NCI-H524 (cell line): ENCODE measurements around the gene ZNF496.

Experiments used
- DNase-seq, 2 experiments: peaks; one replicate each; lab custom pipeline; 2025; lab: John Stamatoyannopoulos, UW

Gene ZNF496

DNA sequence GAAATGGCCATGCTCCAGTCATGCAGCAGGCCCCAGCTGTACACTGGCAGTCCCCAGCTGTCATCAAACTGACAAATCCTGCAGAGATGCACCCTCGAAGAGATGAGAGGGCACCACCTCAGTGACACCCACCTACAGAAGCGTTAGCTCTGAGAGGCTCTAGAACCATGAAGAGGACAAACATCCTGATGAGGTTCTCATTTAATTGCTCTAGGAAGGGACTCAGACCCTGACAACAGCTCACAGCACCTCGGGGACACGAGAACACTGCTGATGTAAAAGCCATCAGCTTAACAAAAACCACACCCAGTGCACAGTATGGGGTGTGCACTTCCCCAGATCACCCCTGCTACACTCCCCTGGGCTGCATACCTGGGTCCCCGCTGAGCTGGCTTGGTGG is 3.4 kb downstream of the ZNF496 start:
- no peak for DNase-seq

DNA sequence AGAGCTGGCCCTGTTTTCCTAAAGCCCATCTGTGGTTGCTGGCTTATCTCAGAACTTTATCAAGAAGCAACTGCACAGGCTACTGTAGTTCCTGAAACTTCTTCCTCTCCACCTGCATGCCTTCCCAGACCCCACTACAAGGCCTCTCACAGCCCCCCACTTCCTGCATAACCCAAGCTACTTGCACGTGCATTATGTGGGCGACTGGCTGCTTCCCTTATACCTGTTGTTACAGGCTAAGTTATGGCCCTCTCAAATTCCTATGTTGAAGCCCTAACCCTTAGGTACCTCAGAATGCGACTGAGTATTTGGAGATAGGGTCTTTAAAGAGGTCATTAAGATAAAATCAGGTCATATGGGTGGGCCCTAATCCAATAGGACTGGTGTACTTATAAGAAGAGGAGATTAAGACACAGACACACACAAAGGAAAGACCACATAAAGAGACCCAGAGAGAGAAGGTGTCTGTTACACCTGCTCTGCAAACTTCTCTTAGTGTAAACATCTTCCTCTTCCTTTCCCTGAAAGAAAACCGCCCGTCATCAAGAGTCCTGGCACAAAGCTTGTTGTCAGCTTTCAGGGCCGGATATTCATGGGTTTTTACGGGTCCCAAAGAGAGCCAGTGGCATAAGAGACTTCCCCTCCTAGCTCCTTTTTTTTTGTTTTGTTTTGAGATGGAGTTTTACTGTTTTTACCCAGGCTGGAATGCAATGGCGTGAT is 5.1 kb downstream of the ZNF496 start:
- DNase-seq: no peak

DNA sequence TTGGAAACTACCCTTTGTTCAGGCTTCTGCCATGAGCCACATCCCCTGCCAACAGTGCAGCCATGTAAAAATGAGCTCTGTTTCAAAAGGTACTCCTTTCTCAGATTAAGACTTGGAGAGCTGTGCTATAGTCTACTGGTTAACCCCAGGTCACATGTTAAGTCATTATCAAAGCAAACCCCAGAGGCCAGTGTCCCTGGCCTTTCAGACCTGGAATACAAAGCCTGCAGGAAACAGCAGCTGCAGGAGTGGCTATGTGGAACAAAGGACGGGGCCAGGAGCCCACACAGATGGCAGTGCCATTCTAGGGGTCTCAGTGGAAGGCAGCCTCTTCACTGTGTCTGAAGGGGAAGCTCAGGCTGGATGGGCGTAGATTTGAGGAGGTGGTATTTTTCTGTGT is 6.7 kb downstream of the ZNF496 start:
- DNase-seq: no peak

DNA sequence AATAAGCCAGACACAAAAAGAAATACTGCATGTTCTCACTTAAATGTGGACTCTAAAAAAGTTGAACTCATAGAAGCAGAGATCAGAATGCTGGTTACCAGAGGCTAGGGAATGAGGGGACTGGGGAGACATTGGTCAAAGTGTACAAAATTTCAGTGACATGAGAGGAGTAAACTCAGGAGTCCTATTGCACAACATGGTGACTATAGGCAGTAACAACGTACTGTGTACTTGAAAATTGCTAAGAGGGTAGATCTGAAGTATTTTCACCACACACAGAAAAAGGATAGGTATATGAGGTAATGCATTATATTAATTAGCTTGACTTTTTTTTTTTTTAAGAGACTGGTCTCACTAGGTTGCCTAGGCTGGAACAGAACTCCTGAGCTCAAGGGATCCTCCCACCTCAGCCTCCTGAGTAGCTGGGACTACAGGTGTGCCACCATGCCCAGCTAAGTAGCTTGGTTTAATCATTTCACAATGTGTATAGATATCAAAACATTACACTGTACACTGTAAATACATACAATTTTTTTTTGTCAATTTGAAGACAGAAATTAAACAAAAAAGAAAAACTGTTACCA is 7.4 kb downstream of the ZNF496 start:
- no peak for DNase-seq

DNA sequence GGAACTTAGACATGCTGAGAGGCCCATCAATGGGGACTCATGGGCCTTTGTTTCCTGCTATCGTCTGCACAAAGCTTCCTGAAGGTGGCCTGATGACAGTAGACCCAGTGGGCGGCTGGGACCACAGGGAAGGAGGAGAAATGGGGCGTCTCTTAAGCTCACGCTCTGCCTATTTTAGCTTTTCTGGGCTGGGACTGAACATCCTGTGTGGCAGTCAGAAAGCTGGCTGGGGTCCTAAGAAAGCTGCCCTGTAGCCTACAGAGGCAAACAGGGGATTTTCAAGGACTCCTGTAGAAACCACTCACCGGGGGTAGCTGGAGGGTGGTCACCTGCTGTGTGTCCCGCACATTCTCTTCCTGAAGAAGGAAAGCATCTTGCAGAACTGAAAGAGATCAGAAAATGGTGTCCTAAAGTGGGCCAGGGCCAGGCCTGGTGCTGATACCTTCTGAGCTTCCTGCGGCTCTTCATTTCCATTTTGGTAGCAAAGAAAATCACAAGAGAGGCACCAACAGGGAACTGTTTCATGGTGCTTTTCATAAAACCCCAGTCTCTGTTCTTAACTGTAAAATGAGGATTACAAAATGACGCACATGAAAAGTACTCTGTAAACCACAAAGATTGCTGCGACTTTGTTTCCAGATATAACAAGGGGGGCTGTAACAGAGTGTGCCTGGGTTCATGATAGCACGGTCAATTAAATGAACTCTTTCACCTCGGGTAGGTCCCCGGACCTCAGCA is 8.6 kb downstream of the ZNF496 start:
- no peak for DNase-seq

DNA sequence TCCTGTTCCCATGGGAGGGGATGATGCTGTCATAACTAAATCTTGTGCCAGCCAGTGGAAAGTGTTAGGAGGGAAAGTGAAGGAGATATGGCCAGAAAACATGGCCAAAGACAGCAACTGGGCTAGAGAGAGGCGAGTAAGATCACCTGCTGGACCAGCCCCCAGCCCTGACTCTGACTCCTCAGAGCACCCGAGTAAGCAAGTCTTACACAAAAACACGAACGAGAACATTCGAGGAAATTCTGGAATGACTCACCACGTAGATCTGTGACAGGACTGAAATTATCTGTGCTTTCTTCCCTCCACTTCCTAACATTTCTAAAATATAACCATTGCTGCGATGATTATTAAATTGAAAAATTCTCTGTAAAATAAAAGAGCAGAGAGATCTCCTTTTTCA is 9.2 kb downstream of the ZNF496 start:
- no peak for DNase-seq

DNA sequence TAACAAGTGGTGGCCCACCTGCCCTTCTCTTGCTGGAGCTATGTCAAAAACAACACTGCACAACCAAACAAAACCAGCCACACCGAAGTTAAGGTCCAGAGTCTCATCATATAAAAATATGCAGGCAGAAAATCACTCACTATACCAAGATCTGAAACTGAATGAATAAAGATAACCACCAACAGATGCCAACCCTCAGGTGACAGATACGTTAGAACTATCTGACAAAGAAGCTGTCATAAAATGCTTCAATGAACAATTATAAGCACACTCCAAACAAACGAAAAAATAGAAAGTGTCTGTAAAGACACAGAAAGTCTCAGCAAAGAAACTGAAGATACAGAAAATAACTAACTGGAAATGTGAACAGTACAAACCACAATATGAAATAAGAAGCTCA is 14.0 kb downstream of the ZNF496 start:
- DNase-seq: no peak

DNA sequence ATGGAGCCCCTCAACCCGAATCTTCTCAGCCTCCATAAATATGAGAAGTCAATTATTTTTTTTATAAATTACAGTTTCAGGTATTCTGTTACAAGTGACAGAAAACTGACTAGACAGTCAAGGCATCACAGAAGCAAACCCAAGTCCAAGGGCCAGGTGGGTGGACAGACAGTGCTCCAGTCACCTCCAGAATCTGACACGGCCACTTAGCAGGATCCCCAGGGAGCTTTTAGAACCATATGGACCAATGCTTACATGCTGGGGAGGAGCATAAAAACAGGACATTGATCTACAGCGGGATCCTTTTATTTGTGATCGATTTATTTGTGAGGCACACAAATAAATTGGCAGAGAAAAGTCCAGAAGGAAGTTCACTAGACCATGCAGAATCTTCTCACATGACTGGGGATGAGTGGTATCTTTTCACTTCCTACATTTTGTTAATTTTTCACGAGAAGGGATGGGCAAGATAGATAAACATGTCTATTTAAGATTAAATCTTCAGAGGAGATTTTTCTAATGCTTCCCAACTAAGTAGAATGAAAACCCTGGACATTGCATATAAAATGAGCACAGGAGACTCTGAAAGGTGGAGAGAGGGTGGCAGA is 15.0 kb downstream of the ZNF496 start:
- peak in 1 of 2 experiments; percentile 4 for DNase-seq

DNA sequence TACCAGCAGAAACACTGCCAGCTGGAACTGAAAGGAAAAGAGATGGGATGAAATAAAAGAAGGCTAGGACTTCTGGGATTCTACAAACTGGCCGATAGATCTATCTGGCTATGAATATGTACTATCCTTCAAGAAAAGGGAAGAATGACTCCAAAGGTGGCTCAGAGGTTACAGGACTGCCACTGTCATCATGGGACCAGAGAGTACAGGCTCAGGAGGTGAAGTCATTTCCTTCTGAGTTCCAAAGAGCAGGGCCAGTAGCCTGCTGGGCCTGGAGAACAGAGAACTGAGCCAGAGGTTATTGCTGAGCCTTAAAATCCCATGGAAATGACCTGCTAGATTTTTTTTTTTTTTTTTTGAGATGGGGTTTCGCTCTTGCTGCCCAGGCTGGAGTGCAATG is 27.6 kb downstream of the ZNF496 start:
- DNase-seq: no peak

DNA sequence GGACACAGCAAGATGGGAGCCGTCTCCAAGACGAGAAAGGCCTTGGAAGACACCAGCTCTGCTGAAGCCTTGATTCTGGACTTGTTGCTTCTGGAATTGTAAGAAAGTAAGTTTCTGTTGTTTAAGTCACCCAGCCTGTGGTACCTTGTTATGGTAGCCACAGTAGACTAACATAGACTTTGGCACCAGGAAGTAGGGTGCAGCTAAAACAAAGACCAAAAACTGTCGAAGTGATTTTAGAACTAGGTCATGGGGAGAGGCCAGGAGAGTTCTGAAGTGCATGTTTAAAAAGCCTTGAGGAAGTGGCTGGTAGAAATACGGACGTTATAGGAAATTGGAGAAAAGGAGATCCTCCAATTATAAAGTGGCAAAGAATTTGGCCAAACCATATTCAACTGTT is 28.5 kb downstream of the ZNF496 start:
- no peak for DNase-seq

DNA sequence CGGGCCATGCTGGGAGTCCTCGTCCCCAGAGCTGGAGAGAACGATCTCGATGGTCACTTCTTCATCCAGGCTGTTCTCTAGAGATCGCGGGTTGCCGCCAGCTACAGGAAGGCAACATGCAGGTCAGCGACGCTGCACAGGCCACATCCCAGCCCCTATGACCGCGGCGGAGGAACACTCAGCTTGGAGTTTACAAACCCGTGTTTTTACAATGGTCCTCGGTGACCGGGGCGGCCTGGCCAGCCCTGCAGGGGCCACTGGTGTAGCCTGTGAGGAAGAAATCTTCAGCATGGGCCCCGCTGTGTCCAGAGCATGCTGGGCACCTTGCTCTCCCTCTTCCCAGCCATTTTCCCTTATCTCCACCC is 30.5 kb downstream of the ZNF496 start:
- no peak for DNase-seq

DNA sequence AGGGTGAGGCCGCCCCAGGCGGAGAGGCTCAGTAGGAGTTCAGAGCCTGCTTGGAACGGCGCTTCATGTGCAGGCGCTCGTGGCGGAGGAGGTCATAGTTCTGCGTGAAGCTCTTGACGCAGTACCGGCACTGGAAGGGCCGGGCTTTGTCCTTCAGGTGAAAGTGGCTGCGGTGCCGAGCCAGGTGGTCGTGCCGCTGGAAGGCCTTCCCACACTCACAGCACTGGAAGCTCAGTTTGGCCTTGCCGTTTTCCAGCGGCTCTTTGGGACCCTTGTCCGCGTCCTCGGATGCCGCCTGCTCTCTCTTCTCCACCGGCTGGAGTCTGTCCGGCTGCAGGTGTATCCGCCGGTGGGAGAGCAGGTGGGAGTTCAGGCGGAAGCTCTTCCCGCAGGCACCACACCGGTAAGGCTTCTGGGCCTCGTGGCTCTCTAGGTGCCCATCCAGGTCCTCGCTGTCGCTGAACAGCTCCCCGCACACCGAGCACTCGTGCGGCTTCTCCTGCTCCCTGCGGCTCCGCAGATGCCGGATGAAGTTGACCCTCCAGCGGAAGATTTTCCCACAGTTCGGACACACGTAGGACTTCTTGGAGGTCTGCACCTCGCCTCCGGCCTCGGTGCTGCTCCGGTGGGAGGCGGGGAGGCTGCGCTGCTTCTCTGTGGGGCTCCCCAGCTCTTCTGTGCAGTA is 31.0 kb downstream of the ZNF496 start:
- no peak for DNase-seq

DNA sequence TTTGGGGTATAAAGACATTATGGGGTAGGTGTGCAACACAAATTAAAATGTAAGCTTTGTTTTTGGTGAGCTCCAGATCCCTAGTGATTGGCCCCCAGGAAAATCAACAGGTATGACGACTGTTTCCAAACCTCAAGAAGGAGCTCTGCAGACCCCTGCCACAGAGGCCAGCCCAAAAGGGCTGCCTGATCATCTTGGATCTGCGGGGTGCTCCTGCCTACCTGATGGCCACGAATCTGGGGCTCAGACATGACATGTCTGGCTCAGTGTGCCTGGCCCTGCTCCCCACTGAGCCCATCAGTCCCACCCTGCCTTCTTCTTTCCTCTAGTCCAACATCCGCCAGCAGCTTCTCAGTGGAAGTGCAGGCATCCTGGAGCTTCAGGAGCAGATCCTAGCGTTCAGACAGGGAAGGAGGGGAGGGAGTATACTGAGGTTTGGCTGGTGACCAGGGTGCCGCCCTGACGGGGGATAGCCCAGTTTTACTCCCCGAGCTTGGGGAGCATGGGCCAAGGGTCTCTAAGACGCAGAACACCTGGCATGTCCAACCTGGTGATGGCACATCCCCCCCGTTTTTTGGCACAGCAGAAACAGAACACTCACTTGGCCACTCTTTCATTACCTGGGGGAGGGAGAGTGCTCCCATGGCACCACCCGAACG is 31.8 kb downstream of the ZNF496 start:
- DNase-seq: no peak

DNA sequence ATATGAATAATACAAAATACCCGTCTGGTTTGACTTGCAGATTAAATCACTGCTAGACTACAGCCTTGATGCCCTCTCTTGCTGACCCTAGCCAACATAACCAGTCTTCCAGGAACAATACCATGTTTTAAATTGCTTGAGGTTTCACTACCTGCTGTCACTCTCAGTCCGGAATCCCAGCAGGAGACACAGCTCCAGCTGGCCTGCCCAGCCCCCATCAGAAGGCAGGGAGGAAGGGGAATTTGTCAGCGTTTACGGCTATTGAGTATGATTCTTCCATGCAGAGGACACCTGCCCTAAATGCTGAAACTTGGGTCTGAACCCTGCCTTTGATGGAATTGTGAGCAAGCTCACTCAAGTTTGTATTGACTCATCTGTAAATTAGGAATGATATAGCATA is 33.0 kb downstream of the ZNF496 start:
- no peak for DNase-seq

DNA sequence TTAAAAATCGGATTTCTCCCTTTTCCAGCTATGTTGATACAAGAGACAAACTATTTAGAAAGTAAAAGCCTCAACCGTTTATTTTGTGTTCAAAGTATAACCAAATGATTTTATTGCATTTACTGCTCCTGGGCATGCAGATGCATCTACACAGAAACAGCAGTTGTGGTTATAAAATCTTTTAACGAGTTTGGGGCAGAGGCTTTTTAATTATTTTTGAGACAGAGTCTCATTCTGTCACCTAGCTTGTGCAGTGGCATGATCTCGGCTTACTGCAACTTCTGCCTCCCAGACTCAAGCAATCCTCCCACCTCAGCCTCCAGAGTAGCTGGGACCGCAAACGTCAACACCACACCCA is 33.6 kb downstream of the ZNF496 start:
- no peak for DNase-seq

DNA sequence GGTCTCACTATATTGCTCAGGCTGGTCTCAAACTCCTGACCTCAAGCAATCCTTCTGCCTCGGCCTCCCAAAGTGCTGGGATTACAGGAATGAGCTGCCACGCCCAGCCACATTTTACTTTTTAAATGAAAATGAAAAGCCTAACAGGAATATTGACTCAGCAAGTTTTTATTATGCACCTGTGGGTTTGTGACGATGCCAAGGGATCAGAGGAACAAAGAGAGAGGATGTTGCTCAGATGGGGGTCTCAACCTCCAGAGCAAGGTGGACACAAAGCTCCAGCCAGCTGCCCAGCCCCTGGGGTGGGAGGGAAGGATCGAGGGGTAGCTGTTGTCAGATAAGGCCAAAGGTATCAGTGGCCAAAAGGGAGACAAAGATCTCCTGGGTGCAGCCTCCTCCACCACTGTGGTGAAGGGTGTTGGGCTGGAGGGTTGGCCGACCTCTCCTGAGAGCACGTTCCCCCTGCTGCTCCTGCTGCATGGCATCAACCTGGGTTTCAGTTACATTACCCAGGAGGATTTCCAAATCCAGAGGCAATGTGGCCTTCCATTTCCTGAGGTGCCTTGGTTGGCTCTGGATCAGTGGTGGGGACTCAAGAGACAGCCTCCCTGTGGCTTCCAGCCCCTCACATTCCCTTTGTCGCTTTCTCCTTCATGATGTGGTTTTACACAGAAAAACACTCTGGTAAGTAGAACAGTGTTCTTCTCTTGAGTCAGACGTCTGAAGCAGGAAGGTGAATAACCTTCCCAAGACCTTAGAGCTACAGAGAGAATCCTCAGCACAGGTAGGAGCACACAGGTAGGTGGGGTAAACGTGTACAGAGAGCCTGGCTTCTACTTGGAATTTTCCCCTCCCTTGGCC is 34.2 kb downstream of the ZNF496 start:
- no peak for DNase-seq

DNA sequence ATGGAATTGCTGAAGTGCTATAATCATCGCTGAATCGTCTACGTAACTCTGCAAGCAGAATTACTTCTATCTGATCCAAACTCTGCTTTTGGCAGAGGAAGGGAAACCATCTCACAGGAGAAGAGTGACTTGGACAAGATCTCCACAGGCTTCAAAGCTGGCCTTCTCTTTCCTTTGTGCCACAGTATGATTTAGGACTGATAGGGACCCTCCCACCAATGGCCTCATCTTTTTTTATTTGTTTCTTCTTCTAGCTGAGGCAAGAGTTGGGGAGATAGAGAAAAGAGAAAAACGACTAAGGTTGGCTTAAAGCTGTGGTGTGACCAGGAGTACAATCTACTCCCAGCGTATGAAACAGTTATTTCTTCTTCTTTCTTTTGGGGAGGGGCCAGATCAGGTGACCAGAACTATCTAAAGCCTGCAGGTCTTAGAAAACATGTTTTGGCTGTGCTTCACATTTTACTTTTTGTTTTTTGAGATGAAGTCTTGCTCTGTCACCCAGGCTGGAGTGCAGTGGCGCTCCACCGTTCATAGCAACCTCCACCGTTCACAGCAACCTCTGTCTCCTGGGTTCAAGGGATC is 35.0 kb downstream of the ZNF496 start:
- no peak for DNase-seq

DNA sequence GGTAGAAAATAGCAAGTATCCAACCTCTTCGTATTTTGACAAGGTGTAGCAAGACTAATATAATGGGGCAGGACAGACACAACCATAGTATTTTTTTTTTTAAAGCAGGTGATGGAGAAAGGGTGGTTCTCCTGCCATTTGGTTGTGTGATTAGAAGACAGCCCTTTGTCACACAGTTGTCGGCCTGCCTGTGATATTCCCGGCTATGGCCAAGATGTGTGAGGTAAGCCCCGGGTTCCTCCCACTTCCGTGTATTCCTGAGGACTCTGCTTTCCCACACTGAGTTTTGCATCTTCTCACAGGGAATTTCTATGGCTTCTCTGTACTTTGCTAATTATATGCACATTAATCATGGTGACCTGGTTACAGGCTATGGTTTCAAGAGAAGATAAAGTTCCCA is 35.9 kb downstream of the ZNF496 start:
- no peak for DNase-seq

DNA sequence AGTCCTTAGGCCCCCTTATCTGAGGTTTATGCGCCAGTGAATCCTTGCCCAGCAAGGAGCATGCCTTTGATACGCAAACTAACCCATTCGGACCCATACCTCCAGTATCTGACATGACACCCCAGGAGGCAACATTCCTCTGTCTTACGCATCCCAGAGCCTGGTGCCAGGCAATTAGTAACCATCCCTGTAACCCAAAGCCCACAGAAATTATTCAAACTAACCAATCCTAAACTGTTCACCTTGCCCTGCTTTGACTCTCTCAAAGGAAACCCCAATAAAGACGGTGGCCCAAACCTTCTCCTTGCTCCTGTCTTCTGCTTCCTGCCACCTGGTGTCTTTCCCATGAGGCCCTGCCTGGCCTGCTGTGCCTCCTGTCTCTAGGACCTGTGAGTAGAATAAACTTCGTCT is 36.4 kb downstream of the ZNF496 start:
- DNase-seq: no peak

DNA sequence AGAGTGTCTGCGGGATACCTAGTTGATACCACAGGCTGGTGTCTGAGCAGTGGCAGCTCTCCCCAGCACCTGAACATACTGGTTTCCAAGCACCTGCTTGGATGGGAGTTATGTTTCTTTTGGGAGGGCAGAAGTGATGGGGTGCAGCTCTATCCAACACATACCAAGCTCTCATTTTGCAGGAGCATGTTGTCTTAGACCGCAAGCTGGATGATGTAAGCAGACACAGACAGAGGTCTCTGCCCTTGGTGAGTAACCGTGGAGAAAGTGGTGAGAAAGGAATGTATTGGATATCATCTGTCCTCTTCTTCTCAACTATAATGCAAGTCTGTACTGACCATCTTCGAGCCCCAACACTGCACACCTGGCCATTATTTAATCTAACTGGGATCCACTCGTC is 37.4 kb downstream of the ZNF496 start:
- no peak for DNase-seq

DNA sequence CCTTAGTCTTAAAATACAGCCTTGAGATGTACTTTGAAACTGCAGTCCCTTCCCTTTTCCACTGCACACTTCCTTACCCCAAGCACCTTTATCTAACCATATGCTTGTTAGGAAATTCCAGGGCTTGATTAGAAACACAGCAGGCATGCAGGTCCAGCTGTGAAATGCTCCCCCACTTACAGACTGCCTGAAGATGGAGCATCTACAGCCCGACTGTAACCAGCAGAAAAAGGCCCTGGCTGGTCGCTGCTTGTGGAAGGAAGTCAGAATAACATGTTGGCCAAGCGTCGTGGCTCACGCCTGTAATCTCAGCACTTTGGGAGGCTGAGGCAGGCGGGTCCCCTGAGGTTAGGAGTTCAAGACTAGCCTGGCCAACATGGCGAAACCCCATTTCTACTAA is 38.6 kb downstream of the ZNF496 start:
- DNase-seq: no peak
